ENCODE results near the gene EPAS1.

- TF ChIP-seq POLR2AphosphoS5 (IDR thresholded peaks at IDR 0.05; ENCODE audit: low read depth, low read length) (no peak), CTCF (IDR thresholded peaks at IDR 0.05 in 2 of 3, conservative IDR thresholded peaks at IDR 0.05 in 1 of 3; ENCODE audit: borderline replicate concordance in 1 of 3, insufficient read depth in 1 of 3, low read depth in 2 of 3, low read length in 2 of 3) (no peak), RAD21 (IDR thresholded peaks at IDR 0.05; ENCODE audit: low read depth) (no peak), YY1 (IDR thresholded peaks at IDR 0.05; ENCODE audit: extremely low read depth, insufficient replicate concordance, low read depth, low read length) (no peak), EZH2 (IDR thresholded peaks at IDR 0.05) (no peak), JUND (IDR thresholded peaks at IDR 0.05) (no peak), POLR2A (IDR thresholded peaks at IDR 0.05; ENCODE audit: borderline replicate concordance, extremely low read depth, insufficient read depth, insufficient read length) (no peak)
- TF ChIP-seq, protein P1, sequence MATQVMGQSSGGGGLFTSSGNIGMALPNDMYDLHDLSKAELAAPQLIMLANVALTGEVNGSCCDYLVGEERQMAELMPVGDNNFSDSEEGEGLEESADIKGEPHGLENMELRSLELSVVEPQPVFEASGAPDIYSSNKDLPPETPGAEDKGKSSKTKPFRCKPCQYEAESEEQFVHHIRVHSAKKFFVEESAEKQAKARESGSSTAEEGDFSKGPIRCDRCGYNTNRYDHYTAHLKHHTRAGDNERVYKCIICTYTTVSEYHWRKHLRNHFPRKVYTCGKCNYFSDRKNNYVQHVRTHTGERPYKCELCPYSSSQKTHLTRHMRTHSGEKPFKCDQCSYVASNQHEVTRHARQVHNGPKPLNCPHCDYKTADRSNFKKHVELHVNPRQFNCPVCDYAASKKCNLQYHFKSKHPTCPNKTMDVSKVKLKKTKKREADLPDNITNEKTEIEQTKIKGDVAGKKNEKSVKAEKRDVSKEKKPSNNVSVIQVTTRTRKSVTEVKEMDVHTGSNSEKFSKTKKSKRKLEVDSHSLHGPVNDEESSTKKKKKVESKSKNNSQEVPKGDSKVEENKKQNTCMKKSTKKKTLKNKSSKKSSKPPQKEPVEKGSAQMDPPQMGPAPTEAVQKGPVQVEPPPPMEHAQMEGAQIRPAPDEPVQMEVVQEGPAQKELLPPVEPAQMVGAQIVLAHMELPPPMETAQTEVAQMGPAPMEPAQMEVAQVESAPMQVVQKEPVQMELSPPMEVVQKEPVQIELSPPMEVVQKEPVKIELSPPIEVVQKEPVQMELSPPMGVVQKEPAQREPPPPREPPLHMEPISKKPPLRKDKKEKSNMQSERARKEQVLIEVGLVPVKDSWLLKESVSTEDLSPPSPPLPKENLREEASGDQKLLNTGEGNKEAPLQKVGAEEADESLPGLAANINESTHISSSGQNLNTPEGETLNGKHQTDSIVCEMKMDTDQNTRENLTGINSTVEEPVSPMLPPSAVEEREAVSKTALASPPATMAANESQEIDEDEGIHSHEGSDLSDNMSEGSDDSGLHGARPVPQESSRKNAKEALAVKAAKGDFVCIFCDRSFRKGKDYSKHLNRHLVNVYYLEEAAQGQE (IDR thresholded peaks at IDR 0.05; ENCODE audit: low read depth), result no peak
- TF ChIP-seq, protein P2, sequence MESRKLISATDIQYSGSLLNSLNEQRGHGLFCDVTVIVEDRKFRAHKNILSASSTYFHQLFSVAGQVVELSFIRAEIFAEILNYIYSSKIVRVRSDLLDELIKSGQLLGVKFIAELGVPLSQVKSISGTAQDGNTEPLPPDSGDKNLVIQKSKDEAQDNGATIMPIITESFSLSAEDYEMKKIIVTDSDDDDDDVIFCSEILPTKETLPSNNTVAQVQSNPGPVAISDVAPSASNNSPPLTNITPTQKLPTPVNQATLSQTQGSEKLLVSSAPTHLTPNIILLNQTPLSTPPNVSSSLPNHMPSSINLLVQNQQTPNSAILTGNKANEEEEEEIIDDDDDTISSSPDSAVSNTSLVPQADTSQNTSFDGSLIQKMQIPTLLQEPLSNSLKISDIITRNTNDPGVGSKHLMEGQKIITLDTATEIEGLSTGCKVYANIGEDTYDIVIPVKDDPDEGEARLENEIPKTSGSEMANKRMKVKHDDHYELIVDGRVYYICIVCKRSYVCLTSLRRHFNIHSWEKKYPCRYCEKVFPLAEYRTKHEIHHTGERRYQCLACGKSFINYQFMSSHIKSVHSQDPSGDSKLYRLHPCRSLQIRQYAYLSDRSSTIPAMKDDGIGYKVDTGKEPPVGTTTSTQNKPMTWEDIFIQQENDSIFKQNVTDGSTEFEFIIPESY (IDR thresholded peaks at IDR 0.05; ENCODE audit: extremely low read depth, insufficient replicate concordance, low read length), result no peak
Observed at GRCh38 chr2:46298272-46298521, 990 bp downstream of the EPAS1 start.

Measured in HCT116 (cell line).